Measurements from ENCODE around the gene RHBDF1. TPM values are rescaled to one million over a fixed set of nuclear protein-coding genes. Genes with fewer than 3 reads are reported as not detected.

RHBDF1 gene
- total and polyA plus RNA-seq, 9 of the 15 experiments (the other 6 are each of a cell fraction or from before 2014, with no cell fraction given): 1.0 to 8.2 (median 4.2) TPM

DNA sequence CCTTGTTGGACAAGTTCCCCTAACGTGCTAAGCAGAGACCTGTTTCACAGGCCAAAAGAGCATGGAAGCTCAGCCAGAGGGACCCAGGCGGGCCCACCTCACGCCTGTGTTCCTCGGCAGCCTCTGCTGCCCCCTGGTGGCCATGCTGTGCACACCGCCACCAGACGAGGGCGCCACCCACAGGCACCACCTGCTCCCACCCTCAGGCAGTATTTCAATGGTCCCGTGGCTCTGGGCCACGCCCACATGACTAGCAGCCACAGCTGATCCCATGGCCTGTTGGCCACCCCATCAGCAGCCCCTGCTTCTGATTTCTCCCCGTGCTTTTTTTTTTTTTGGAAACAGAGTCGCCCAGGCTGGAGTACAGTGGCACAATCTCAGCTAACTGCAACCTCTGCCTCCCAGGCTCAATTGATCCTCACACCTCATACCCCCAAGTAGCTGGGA, 24.5 kb upstream of the RHBDF1 start (continued):
- TF ChIP-seq, protein P1, sequence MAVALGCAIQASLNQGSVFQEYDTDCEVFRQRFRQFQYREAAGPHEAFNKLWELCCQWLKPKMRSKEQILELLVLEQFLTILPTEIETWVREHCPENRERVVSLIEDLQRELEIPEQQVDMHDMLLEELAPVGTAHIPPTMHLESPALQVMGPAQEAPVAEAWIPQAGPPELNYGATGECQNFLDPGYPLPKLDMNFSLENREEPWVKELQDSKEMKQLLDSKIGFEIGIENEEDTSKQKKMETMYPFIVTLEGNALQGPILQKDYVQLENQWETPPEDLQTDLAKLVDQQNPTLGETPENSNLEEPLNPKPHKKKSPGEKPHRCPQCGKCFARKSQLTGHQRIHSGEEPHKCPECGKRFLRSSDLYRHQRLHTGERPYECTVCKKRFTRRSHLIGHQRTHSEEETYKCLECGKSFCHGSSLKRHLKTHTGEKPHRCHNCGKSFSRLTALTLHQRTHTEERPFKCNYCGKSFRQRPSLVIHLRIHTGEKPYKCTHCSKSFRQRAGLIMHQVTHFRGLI (CRISPR knock-in tag; IDR thresholded peaks at IDR 0.05): no peak
- TF ChIP-seq, protein P2, sequence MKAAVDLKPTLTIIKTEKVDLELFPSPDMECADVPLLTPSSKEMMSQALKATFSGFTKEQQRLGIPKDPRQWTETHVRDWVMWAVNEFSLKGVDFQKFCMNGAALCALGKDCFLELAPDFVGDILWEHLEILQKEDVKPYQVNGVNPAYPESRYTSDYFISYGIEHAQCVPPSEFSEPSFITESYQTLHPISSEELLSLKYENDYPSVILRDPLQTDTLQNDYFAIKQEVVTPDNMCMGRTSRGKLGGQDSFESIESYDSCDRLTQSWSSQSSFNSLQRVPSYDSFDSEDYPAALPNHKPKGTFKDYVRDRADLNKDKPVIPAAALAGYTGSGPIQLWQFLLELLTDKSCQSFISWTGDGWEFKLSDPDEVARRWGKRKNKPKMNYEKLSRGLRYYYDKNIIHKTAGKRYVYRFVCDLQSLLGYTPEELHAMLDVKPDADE (conservative IDR thresholded peaks at IDR 0.05; ENCODE audit: control insufficient read depth, low read depth, low read length): peak; percentile 53; the same call in 1 of the 2 replicates
- TF ChIP-seq ZKSCAN1 (IDR thresholded peaks at IDR 0.05; ENCODE audit: low read depth, low read length) (peak; percentile 63), PYGO2 (tag; IDR thresholded peaks at IDR 0.05) (no peak), HOXB6 (CRISPR knock-in tag; IDR thresholded peaks at IDR 0.05; ENCODE audit: borderline replicate concordance) (no peak), MTF1 (CRISPR knock-in tag; IDR thresholded peaks at IDR 0.05; ENCODE audit: borderline replicate concordance) (no peak), SMAD1 (IDR thresholded peaks at IDR 0.05; ENCODE audit: low read depth, low read length, partially characterized antibody) (peak; percentile 46), ESRRB (CRISPR knock-in tag; IDR thresholded peaks at IDR 0.05; ENCODE audit: borderline replicate concordance) (no peak), TCF3 (CRISPR knock-in tag; IDR thresholded peaks at IDR 0.05) (peak; percentile 51), ZNF3 (CRISPR knock-in tag; IDR thresholded peaks at IDR 0.05) (no peak), HIVEP1 (CRISPR knock-in tag; IDR thresholded peaks at IDR 0.05) (no peak), SAFB2 (IDR thresholded peaks at IDR 0.05; ENCODE audit: borderline replicate concordance, low read depth, low read length, severe bottlenecking) (no peak), DIDO1 (tag; IDR thresholded peaks at IDR 0.05; ENCODE audit: low read depth) (no peak), HEY1 (CRISPR knock-in tag; IDR thresholded peaks at IDR 0.05; ENCODE audit: borderline replicate concordance) (no peak), ELF2 (CRISPR knock-in tag; IDR thresholded peaks at IDR 0.05) (no peak), ZNF586 (CRISPR knock-in tag; conservative IDR thresholded peaks at IDR 0.05) (no peak), RNF2 (IDR thresholded peaks at IDR 0.05) (no peak; the same call in 1 of the 2 replicates), TEAD4 (IDR thresholded peaks at IDR 0.05; ENCODE audit: low read length) (no peak), TEAD4 (CRISPR knock-in tag; IDR thresholded peaks at IDR 0.05; ENCODE audit: borderline replicate concordance) (no peak)
- TF ChIP-seq, protein P3, sequence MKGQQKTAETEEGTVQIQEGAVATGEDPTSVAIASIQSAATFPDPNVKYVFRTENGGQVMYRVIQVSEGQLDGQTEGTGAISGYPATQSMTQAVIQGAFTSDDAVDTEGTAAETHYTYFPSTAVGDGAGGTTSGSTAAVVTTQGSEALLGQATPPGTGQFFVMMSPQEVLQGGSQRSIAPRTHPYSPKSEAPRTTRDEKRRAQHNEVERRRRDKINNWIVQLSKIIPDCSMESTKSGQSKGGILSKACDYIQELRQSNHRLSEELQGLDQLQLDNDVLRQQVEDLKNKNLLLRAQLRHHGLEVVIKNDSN (CRISPR knock-in tag; IDR thresholded peaks at IDR 0.05): peak; percentile 93
- TF ChIP-seq, protein P4, sequence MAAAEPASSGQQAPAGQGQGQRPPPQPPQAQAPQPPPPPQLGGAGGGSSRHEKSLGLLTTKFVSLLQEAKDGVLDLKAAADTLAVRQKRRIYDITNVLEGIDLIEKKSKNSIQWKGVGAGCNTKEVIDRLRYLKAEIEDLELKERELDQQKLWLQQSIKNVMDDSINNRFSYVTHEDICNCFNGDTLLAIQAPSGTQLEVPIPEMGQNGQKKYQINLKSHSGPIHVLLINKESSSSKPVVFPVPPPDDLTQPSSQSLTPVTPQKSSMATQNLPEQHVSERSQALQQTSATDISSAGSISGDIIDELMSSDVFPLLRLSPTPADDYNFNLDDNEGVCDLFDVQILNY (CRISPR knock-in tag; IDR thresholded peaks at IDR 0.05): no peak
- TF ChIP-seq, protein P5, sequence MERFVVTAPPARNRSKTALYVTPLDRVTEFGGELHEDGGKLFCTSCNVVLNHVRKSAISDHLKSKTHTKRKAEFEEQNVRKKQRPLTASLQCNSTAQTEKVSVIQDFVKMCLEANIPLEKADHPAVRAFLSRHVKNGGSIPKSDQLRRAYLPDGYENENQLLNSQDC (CRISPR knock-in tag; IDR thresholded peaks at IDR 0.05): no peak
- TF ChIP-seq, protein P6, sequence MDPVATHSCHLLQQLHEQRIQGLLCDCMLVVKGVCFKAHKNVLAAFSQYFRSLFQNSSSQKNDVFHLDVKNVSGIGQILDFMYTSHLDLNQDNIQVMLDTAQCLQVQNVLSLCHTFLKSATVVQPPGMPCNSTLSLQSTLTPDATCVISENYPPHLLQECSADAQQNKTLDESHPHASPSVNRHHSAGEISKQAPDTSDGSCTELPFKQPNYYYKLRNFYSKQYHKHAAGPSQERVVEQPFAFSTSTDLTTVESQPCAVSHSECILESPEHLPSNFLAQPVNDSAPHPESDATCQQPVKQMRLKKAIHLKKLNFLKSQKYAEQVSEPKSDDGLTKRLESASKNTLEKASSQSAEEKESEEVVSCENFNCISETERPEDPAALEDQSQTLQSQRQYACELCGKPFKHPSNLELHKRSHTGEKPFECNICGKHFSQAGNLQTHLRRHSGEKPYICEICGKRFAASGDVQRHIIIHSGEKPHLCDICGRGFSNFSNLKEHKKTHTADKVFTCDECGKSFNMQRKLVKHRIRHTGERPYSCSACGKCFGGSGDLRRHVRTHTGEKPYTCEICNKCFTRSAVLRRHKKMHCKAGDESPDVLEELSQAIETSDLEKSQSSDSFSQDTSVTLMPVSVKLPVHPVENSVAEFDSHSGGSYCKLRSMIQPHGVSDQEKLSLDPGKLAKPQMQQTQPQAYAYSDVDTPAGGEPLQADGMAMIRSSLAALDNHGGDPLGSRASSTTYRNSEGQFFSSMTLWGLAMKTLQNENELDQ (CRISPR knock-in tag; IDR thresholded peaks at IDR 0.05; ENCODE audit: borderline replicate concordance): no peak
